SU-DHL-6 (cell line): Measurements from ENCODE around the gene NOS3.
"Not testable (repeated sequence)": the region's sequence is repeated elsewhere in the genome, so short reads cannot be mapped to it uniquely, and the experiment has no call there.

Experiments used
- H2AFZ ChIP-seq: fragments of 200-600 bp; sonication (generic); 2 replicates; pipeline ENCODE4 v1.6.1; 2014; ENCODE audit warnings: low read depth, mild to moderate bottlenecking, moderate library complexity, mixed read lengths, antibody characterized with exemption, low read length; ENCODE audit not compliant: severe bottlenecking
- H3F3A ChIP-seq: fragments of 200-600 bp; shearing (Covaris generic); 2 replicates; pipeline ENCODE4 v1.6.0; 2016; ENCODE audit warnings: antibody characterized with exemption, mild to moderate bottlenecking; ENCODE audit not compliant: insufficient read depth
- H3K27ac ChIP-seq: fragments of 200-600 bp; sonication (generic); 2 replicates; pipeline ENCODE4 v1.5.1; 2016; ENCODE audit warnings: low read depth, mild to moderate bottlenecking, low read length, moderate library complexity, mixed read lengths
- H3K27me3 ChIP-seq: fragments of 200-600 bp; sonication (generic), shearing (Covaris generic); 2 replicates; pipeline ENCODE4 v1.6.0; 2014; ENCODE audit warnings: mild to moderate bottlenecking, low read length
- H3K36me3 ChIP-seq: fragments of 200-600 bp; sonication (generic); 2 replicates; pipeline ENCODE4 v1.6.1; 2014; ENCODE audit warnings: mild to moderate bottlenecking, low read length, mixed read lengths
- H3K4me2 ChIP-seq: fragments of 300-600, 200-600 bp; shearing (Covaris generic), sonication (generic); 2 replicates; pipeline ENCODE4 v1.6.0; 2014; ENCODE audit warnings: low read length, low read depth, mild to moderate bottlenecking; ENCODE audit not compliant: poor library complexity, severe bottlenecking
- H3K4me3 ChIP-seq: fragments of 200-600 bp; sonication (generic); 2 replicates; pipeline ENCODE4 v1.5.1; 2014; ENCODE audit warnings: antibody characterized with exemption, low read length, mild to moderate bottlenecking, mixed read lengths; ENCODE audit not compliant: insufficient read depth, poor library complexity, severe bottlenecking
- H3K79me2 ChIP-seq: fragments of 200-600 bp; sonication (generic); 2 replicates; pipeline ENCODE4 v1.6.1; 2014; ENCODE audit warnings: mild to moderate bottlenecking, low read length, moderate library complexity; ENCODE audit not compliant: insufficient read depth
- H3K9ac ChIP-seq: fragments of 200-600 bp; sonication (generic); 2 replicates; pipeline ENCODE4 v1.7.0; 2014; ENCODE audit warnings: mild to moderate bottlenecking, low read length
- H3K9me2 ChIP-seq: fragments of 200-600 bp; sonication (generic); replicated peaks from 2 replicates; pipeline ENCODE4 v1.6.1; 2014; ENCODE audit warnings: low read length; ENCODE audit not compliant: insufficient read depth
- H3K9me3 ChIP-seq: fragments of 200-600 bp; sonication (generic); 2 replicates; pipeline ENCODE4 v1.6.1; 2014; ENCODE audit warnings: low read length, mixed read lengths; ENCODE audit not compliant: insufficient read depth
- H4K20me1 ChIP-seq: fragments of 200-600 bp; sonication (generic); 2 replicates; pipeline ENCODE4 v1.6.1; 2014; ENCODE audit warnings: low read depth, mild to moderate bottlenecking, antibody characterized with exemption, low read length, moderate library complexity, mixed read lengths
- CTCF ChIP-seq: fragments of 200-600 bp; sonication (generic); IDR thresholded peaks from one replicate; pipeline ENCODE4 v1.5.1; 2017; ENCODE audit warnings: antibody characterized with exemption, mild to moderate bottlenecking, low read length, moderate library complexity; ENCODE audit not compliant: insufficient read depth, poor library complexity, severe bottlenecking
- EZH2phosphoT487 ChIP-seq: fragments of 200-600 bp; sonication (generic), shearing (Covaris generic); conservative IDR thresholded peaks from 2 replicates; pipeline ENCODE4 v1.6.1; 2018; ENCODE audit warnings: mild to moderate bottlenecking, antibody characterized with exemption, low read length, moderate library complexity, mixed read lengths

Gene NOS3

DNA sequence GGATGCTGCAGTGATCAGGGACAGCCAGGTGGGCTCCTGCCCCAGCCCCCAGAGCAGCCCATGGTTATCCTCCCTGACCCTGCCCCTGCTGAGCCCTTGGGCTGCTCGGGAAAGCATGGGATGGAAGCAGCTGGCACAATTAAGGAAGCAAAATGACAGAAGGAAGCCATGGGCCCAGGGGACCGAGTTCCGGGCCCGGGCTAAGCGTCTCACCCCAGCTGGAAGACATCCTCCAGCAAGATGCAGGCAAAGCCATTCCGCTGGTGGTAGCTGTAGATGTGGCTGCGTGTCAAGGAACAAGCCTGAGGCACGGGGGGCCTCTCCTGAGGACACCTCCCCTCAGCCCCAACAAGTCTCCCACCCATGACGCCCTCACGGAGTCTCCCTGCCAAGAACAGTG, 32.4 kb downstream of the NOS3 start:
- no peaks in the 10 kb centered on the region for H3K36me3 ChIP-seq
- no peaks in the 10 kb centered on the region for H3F3A ChIP-seq
- H4K20me1 ChIP-seq, result no peaks in the 10 kb centered on the region
- no peaks in the 10 kb centered on the region for H3K9me3 ChIP-seq
- no peak overlapping the region for H2AFZ ChIP-seq
- no peak overlapping the region for H3K27ac ChIP-seq
- H3K27me3 ChIP-seq, result no peaks in the 10 kb centered on the region
- TF ChIP-seq CTCF (no peak), EZH2phosphoT487 (no peak)
- no peaks in the 10 kb centered on the region for H3K9me2 ChIP-seq
- no peak overlapping the region for H3K9ac ChIP-seq
- no peaks in the 10 kb centered on the region for H3K79me2 ChIP-seq
- H3K4me3 ChIP-seq, result no peak overlapping the region
- H3K4me2 ChIP-seq, result no peak overlapping the region

DNA sequence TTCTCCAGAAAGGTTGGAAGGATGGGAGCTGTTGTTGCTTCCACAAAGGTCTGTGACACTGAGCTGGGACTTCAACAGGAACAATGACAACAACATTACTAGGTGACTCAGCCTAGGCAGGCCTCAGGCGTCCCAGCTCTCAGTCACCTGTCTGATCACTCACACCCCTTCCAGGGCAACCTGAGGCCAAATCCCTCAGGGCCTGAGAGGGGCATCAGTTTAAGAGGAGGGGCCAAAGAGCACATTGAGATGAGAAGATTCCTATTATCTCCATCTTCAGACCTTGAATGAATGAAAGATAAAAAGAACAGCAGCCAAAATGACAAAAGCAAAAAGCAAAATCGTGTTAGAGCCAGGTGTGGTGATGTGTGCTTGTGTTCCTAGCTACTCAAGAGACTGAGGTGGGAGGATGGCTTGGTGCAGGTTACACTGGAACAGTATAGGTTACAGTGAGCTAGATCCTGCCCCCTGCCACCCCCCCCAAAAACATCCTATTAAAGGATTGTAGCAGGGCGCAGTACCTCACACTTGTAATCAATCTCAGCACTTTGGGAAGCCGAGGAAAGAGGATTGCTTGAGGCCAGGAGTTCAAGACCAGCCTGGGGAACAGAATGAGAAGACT, 33.7 kb downstream of the NOS3 start, which contains the start of gene ATG9B:
Gene ATG9B, minus strand, starts transcription at position 60 of the 622 bp plus-strand sequence. CDS start 71 bp downstream, outside the sequence.
- Histone ChIP-seq H3K9me2 (no peaks in the 10 kb centered on the region), H2AFZ (no peak within 1 kb of the TSS), H3K27me3 (no peaks in the 10 kb centered on the region), H3K4me2 (no peak within 1 kb of the TSS), H3K36me3 (no peaks in the 10 kb centered on the region), H3K27ac (no peak within 1 kb of the TSS), H3K9me3 (no peaks in the 10 kb centered on the region), H3F3A (no peaks in the 10 kb centered on the region), H3K9ac (no peak within 1 kb of the TSS), H4K20me1 (no peaks in the 10 kb centered on the region), H3K79me2 (peaks cover 7% of the 10 kb centered on the region; the same call in 1 of the 2 replicates), H3K4me3 (no peak within 1 kb of the TSS)
- TF ChIP-seq CTCF (no peak), EZH2phosphoT487 (no peak)

DNA sequence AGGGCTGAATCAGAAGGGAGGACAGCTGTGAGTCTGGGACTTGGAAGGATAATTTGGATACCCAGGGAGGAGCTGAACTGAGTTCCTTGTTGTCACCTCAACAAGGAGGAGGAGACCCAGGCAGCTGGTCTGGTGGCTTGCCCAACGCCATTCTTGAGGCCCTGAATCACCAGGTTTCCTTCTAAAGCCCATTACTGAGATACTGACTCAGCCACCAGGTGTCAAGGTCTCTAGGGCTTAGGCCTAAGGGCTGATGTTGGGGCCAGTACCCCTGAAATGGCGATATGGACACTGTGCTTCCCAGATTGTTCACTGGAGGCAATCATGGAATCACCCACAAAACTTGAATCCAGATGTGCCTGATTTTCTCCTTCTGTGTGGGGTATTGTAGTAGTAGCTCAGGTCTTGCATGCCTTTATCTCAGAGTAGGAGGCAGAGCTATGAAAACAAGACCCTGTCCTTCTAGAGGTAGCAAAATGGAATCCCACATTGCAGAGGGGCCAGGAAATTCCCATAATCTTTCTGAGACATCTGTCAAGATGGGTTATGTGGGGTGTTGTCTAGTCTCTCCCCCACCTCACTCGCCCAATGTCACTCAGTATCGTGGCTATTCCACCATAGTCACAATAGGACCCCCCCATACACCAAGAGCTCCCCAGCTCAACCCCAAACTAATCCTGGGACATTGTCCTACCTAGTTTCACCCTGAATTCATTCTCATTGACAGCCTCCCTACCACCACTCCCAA, 35.3 kb downstream of the NOS3 start:
- Histone ChIP-seq H3K79me2 (peaks cover 12% of the 10 kb centered on the region; the same call in 1 of the 2 replicates), H3K9ac (no peak overlapping the region), H3K36me3 (no peaks in the 10 kb centered on the region), H4K20me1 (no peaks in the 10 kb centered on the region), H3K9me2 (no peaks in the 10 kb centered on the region), H3K4me3 (no peak overlapping the region), H3K4me2 (no peak overlapping the region), H3K27me3 (no peaks in the 10 kb centered on the region), H3F3A (no peaks in the 10 kb centered on the region), H3K27ac (no peak overlapping the region), H2AFZ (no peak overlapping the region), H3K9me3 (no peaks in the 10 kb centered on the region)
- TF ChIP-seq EZH2phosphoT487 (no peak), CTCF (no peak)

DNA sequence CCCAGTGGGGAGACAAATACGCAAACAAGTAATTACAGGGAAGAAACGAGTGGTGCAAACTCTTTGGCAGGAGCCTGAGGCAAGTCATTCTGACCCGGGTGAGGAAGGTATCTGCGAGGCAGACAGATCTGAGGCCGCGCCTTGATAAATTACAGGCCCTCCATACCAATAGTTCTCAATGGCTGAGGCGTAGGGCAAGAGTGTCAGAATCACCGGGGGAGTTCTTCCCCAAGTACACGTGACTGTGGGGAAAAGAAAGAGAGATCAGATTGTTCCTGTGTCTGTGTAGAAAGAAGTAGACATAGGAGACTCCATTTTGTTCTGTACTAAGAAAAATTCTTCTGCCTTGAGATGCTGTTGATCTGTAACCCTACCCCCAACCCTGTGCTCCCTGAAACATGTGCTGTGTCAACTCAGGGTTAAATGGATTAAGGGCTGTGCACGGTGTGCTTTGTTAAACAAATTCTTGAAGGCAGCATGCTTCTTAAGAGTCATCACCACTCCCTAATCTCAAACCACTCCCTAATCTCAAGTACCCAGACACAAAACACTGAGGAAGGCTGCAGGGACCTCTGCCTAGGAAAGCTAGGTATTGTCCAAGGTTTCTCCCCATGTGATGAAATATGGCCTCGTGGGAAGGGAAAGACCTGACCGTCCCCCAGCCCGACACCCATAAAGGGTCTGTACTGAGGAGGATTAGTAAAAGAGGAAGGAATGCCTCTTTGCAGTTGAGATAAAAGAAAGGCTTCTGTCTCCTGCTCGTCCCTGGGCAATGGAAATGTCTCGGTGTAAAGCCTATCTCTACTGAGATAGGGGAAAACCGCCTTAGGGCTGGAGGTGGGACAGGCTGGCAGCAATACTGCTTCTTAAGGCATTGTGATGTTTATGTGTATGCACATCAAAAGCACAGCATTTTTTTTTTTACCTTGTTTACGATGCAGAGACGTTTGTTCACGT, 36.2 kb downstream of the NOS3 start:
- H3K9ac ChIP-seq, H3K4me3 ChIP-seq: not testable (repeated sequence)
- peak overlapping the region; percentile 93 for H2AFZ ChIP-seq

GRCh38 chr7:151027728-151028130, 36.9 kb downstream of the NOS3 start:
- Histone ChIP-seq H2AFZ (peak overlapping the region; percentile 93), H3K9ac (peak overlapping the region; percentile 34), H3K79me2 (peaks cover 12% of the 10 kb centered on the region; the same call in 1 of the 2 replicates), H3K4me3 (peak overlapping the region; percentile 59), H3K4me2 (peak overlapping the region; percentile 67)
- H3K9me3 ChIP-seq, H4K20me1 ChIP-seq, H3K27me3 ChIP-seq, H3F3A ChIP-seq, H3K9me2 ChIP-seq, H3K27ac ChIP-seq, H3K36me3 ChIP-seq: not testable (repeated sequence)

More for the DNA sequence above, 36.2 kb downstream of the NOS3 start:
- Histone ChIP-seq H3K4me2 (peak overlapping the region; percentile 67), H3K79me2 (peaks cover 12% of the 10 kb centered on the region; the same call in 1 of the 2 replicates)
- not testable (repeated sequence) for H3F3A ChIP-seq, H3K9me2 ChIP-seq, H4K20me1 ChIP-seq, H3K27me3 ChIP-seq, H3K36me3 ChIP-seq, H3K9me3 ChIP-seq, H3K27ac ChIP-seq
